ENCODE measurements around the gene FOXK2. TPM values are rescaled to one million over a fixed set of nuclear protein-coding genes. Genes with fewer than 3 reads are reported as not detected.

The FOXK2 gene
- total and polyA plus RNA-seq, 2 donors (not counting 1 experiment from before 2014, with no cell fraction given): 19.7 to 62.7 TPM

DNA sequence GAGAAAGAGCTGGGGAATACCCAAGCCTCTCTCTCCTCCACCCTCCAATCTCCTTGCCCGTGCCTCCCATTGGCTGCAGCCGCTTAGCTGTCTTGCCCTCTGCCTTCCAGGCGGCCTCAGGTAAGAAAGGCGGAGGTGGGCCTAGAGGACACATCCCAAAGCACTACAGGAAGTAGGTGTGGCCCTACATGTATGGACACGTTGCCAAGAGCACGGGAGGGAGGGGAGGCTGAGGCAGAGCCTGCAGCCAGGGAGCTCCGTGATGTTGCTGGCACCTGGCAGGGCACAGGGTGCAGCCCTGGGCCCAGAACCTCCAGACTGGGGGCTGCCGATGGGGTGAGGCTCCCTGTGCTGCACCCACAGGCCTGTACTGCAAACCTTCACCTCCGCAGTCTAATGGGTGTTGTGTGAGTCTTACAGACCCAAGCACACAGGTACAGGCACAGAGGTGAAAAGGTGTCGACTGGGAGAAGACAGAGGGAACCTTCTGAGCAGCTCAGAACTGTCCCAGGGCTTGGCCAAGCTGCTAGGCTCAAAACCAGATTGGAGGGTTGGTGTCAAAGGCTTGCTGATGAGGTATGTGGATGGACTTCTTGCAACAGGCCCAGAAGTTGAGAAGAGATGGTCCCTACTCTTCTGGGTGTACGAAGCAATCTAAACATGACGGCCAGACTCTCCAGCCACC lies 23.5 kb upstream of the FOXK2 start:
- Histone ChIP-seq H2AFZ (ENCODE audit: insufficient read depth, low read depth, low read length, poor library complexity, severe bottlenecking) (no peak overlapping the region), H3K27ac (ENCODE audit: low read length in 2 of 2) (no peak overlapping the region)

More for the DNA sequence above, 23.5 kb upstream of the FOXK2 start:
- WGBS (ENCODE audit: insufficient coverage): 84% methylated on average over 10 of the region's 12 CpGs
- ChIA-PET POLR2A (interaction anchor here (0.7 to 1.1 kb wide), 3 partner anchors 11 to 47 kb away, joined by 3 to 10 read pairs (median 4); no protein-coding TSS in a partner anchor), CTCF (interaction anchor here (0.7 to 1.6 kb wide), 5 partner anchors 49 to 146 kb away, joined by 3 to 8 read pairs (median 5); no protein-coding TSS in a partner anchor)
- Mint-ChIP-seq H3K27me3 (no peaks in the 10 kb centered on the region), H3K4me1 (peaks cover 25% of the 10 kb centered on the region), H3K27ac (peak overlapping the region; percentile 73), H3K4me3 (peak overlapping the region; percentile 86), H3K9me3 (ENCODE audit: insufficient read depth) (no peaks in the 10 kb centered on the region)
- Histone ChIP-seq H3K4me1 (ENCODE audit: control insufficient read depth in 2 of 2, insufficient read depth in 2 of 2, low read length in 2 of 2) (peaks cover 7 to 34% of the 10 kb centered on the region in 2 donors), H3K36me3 (replicated peaks in 1 of 2; ENCODE audit: control extremely low read depth in 1 of 2, control insufficient read depth in 1 of 2, extremely low read depth in 1 of 2, insufficient read depth in 2 of 2, low read length in 1 of 2) (no peaks in the 10 kb centered on the region), H3K79me2 (ENCODE audit: control insufficient read depth, insufficient read depth, low read length) (no peaks in the 10 kb centered on the region), H3K4me3 (ENCODE audit: control extremely low read depth in 1 of 5, extremely low read depth in 1 of 5, insufficient read depth in 1 of 5, low read depth in 2 of 5, low read length in 4 of 5) (no peak overlapping the region), H3K4me2 (replicated peaks; ENCODE audit: low read depth, low read length, poor library complexity, severe bottlenecking) (peak overlapping the region; percentile 80), H3K9ac (ENCODE audit: low read length) (no peak overlapping the region), H3K27me3 (replicated peaks in 1 of 4; ENCODE audit: control extremely low read depth in 1 of 4, control insufficient read depth in 3 of 4, insufficient read depth in 4 of 4, low read length in 3 of 4) (no peaks in the 10 kb centered on the region), H3K9me3 (ENCODE audit: control extremely low read depth in 1 of 3, control insufficient read depth in 2 of 3, insufficient read depth in 1 of 3, low read length in 2 of 3) (peaks cover 0 to 4% (median 0%) of the 10 kb centered on the region in 3 donors), H4K20me1 (ENCODE audit: control insufficient read depth, insufficient read depth, low read length, poor library complexity, severe bottlenecking) (no peaks in the 10 kb centered on the region)
- TF ChIP-seq EZH2 (IDR thresholded peaks at IDR 0.05; ENCODE audit: borderline replicate concordance, insufficient read depth, low read depth, low read length, poor library complexity, severe bottlenecking): no peak
- TF ChIP-seq, protein P1, sequence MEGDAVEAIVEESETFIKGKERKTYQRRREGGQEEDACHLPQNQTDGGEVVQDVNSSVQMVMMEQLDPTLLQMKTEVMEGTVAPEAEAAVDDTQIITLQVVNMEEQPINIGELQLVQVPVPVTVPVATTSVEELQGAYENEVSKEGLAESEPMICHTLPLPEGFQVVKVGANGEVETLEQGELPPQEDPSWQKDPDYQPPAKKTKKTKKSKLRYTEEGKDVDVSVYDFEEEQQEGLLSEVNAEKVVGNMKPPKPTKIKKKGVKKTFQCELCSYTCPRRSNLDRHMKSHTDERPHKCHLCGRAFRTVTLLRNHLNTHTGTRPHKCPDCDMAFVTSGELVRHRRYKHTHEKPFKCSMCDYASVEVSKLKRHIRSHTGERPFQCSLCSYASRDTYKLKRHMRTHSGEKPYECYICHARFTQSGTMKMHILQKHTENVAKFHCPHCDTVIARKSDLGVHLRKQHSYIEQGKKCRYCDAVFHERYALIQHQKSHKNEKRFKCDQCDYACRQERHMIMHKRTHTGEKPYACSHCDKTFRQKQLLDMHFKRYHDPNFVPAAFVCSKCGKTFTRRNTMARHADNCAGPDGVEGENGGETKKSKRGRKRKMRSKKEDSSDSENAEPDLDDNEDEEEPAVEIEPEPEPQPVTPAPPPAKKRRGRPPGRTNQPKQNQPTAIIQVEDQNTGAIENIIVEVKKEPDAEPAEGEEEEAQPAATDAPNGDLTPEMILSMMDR (IDR thresholded peaks at IDR 0.05): no peak
- DNase-seq: peak; percentile 32
- intact Hi-C loops (cut with micrococcal nuclease): no loop called here
- no peak for ATAC-seq (ENCODE audit: low read depth)

Measured in B cell (primary cell).